H9 (cell line): Measurements from ENCODE around the gene SLC1A1. TPM values are rescaled to one million over a fixed set of nuclear protein-coding genes. Genes with fewer than 3 reads are reported as not detected.

Experiments used
- DNase-seq: peaks from one replicate; pipeline ENCODE4 v3.0.0-alpha.2; 2017
- H2AFZ ChIP-seq: one replicate; pipeline ENCODE4 v1.6.1; 2013; ENCODE audit warnings: mild to moderate bottlenecking, low read length, control low read depth, moderate library complexity
- H2AK5ac ChIP-seq: 2 replicates; pipeline ENCODE4 v1.6.1; 2013; ENCODE audit warnings: low read length, control low read depth, mixed read lengths; ENCODE audit not compliant: insufficient read length
- H2BK120ac ChIP-seq: one replicate; pipeline ENCODE4 v1.6.1; 2013; ENCODE audit warnings: low read depth, mild to moderate bottlenecking, low read length, control low read depth, inconsistent platforms; ENCODE audit not compliant: poor library complexity, severe bottlenecking
- H2BK12ac ChIP-seq: 2 replicates; pipeline ENCODE4 v1.6.1; 2013; ENCODE audit warnings: low read length, control low read depth, mixed read lengths, low read depth; ENCODE audit not compliant: insufficient read length
- H2BK15ac ChIP-seq: 2 replicates; pipeline ENCODE4 v1.6.1; 2013; ENCODE audit warnings: low read depth, low read length, control low read depth
- H2BK20ac ChIP-seq: one replicate; pipeline ENCODE4 v1.6.1; 2013; ENCODE audit warnings: low read depth, mild to moderate bottlenecking, low read length, control low read depth, inconsistent platforms; ENCODE audit not compliant: poor library complexity, severe bottlenecking
- H2BK5ac ChIP-seq: 2 replicates; pipeline ENCODE4 v1.6.1; 2013; ENCODE audit warnings: low read length, control low read depth, mixed read lengths; ENCODE audit not compliant: insufficient read length
- H3K14ac ChIP-seq: 2 replicates; pipeline ENCODE4 v1.6.1; 2013; ENCODE audit warnings: low read length, control low read depth; ENCODE audit not compliant: insufficient read depth
- H3K18ac ChIP-seq: 2 replicates; pipeline ENCODE4 v1.6.1; 2013; ENCODE audit warnings: low read depth, mild to moderate bottlenecking, mixed read lengths, low read length, control low read depth; ENCODE audit not compliant: insufficient read length
- H3K23ac ChIP-seq: 2 replicates; pipeline ENCODE4 v1.6.1; 2013; ENCODE audit warnings: low read length, control low read depth, mixed read lengths, low read depth; ENCODE audit not compliant: insufficient read length
- H3K23me2 ChIP-seq: 2 replicates; pipeline ENCODE4 v1.6.1; 2013; ENCODE audit warnings: low read depth, mild to moderate bottlenecking, mixed read lengths, low read length, control low read depth; ENCODE audit not compliant: insufficient read length, poor library complexity, severe bottlenecking
- H3K27ac ChIP-seq: 2 replicates; pipeline ENCODE4 v1.5.1; 2013; ENCODE audit warnings: low read length, control low read depth, mixed read lengths, low read depth; ENCODE audit not compliant: insufficient read length
- H3K27me3 ChIP-seq: 2 replicates; pipeline ENCODE4 v1.6.1; 2013; ENCODE audit warnings: low read length, control low read depth, inconsistent platforms; ENCODE audit not compliant: insufficient read depth
- H3K4ac ChIP-seq: 2 replicates; pipeline ENCODE4 v1.6.1; 2013; ENCODE audit warnings: low read depth, mild to moderate bottlenecking, control low read depth, inconsistent platforms, low read length, moderate library complexity
- H3K4me1 ChIP-seq: 2 replicates; pipeline ENCODE4 v1.6.1; 2013; ENCODE audit warnings: low read length, control low read depth, inconsistent platforms; ENCODE audit not compliant: insufficient read depth
- H3K4me2 ChIP-seq: 2 replicates; pipeline ENCODE4 v1.6.1; 2013; ENCODE audit warnings: low read length, control low read depth, mixed read lengths; ENCODE audit not compliant: insufficient read length, insufficient read depth
- H3K56ac ChIP-seq: 2 replicates; pipeline ENCODE4 v1.6.1; 2013; ENCODE audit warnings: low read depth, mild to moderate bottlenecking, mixed read lengths, low read length, control low read depth; ENCODE audit not compliant: insufficient read length
- H3K79me1 ChIP-seq: 2 replicates; pipeline ENCODE4 v1.6.1; 2013; ENCODE audit warnings: low read depth, mild to moderate bottlenecking, moderate library complexity, low read length, control low read depth, inconsistent platforms; ENCODE audit not compliant: insufficient read depth, poor library complexity, severe bottlenecking
- H3K79me2 ChIP-seq: 2 replicates; pipeline ENCODE4 v1.6.1; 2013; ENCODE audit warnings: low read length, control low read depth, inconsistent platforms; ENCODE audit not compliant: insufficient read depth
- H3K9ac ChIP-seq: 2 replicates; pipeline ENCODE4 v1.6.1; 2013; ENCODE audit warnings: low read length, control low read depth, mixed read lengths; ENCODE audit not compliant: insufficient read length; ENCODE audit errors: extremely low read depth
- H3K9me3 ChIP-seq: one replicate; pipeline ENCODE4 v1.6.1; 2013; ENCODE audit warnings: low read depth, low read length, inconsistent platforms; ENCODE audit not compliant: control insufficient read depth
- H3T11ph ChIP-seq: one replicate; pipeline ENCODE4 v1.6.1; 2013; ENCODE audit warnings: mild to moderate bottlenecking, low read length, control low read depth, inconsistent platforms
- H4K20me1 ChIP-seq: one replicate; pipeline ENCODE4 v1.6.1; 2013; ENCODE audit not compliant: control insufficient read depth, insufficient read length, insufficient read depth
- H4K5ac ChIP-seq: 2 replicates; pipeline ENCODE4 v1.6.1; 2013; ENCODE audit warnings: low read depth, mild to moderate bottlenecking, mixed read lengths, low read length, control low read depth; ENCODE audit not compliant: insufficient read length
- H4K8ac ChIP-seq: replicated peaks from 2 replicates; pipeline ENCODE4 v1.6.1; 2013; ENCODE audit warnings: low read length, control low read depth, mixed read lengths, low read depth; ENCODE audit not compliant: insufficient read length
- H4K91ac ChIP-seq: 2 replicates; pipeline ENCODE4 v1.6.1; 2013; ENCODE audit warnings: low read depth, mild to moderate bottlenecking, moderate library complexity, mixed read lengths, low read length, control low read depth; ENCODE audit not compliant: insufficient read length
- H3K27ac Mint-ChIP-seq, 3 experiments: 2 replicates in 2 of 3; 3 replicates in 1 of 3; pipeline ENCODE4 v1.8.0; 2020 to 2021; ENCODE audit warnings: mixed read lengths in 3 of 3, mild to moderate bottlenecking in 1 of 3, moderate library complexity in 1 of 3
- H3K27me3 Mint-ChIP-seq: 2 replicates; pipeline ENCODE4 v1.8.0; 2021; ENCODE audit warnings: low read depth, mild to moderate bottlenecking, moderate library complexity, mixed read lengths
- H3K36me3 Mint-ChIP-seq, 3 experiments: 2 replicates in 2 of 3; 3 replicates in 1 of 3; pipeline ENCODE4 v1.8.0; 2020 to 2021; ENCODE audit warnings: low read depth in 3 of 3, mixed read lengths in 3 of 3; ENCODE audit not compliant: insufficient read depth in 1 of 3
- H3K4me1 Mint-ChIP-seq, 2 experiments: 2 replicates each; pipeline ENCODE4 v1.8.0; 2020; ENCODE audit warnings: mixed read lengths in 2 of 2
- H3K4me3 Mint-ChIP-seq, 2 experiments: 2 replicates in 1 of 2; 3 replicates in 1 of 2; pipeline ENCODE4 v1.8.0; 2020 to 2021; ENCODE audit warnings: mild to moderate bottlenecking in 2 of 2, mixed read lengths in 2 of 2, moderate library complexity in 1 of 2
- H3K9me3 Mint-ChIP-seq, 2 experiments: 2 replicates in 1 of 2; 3 replicates in 1 of 2; pipeline ENCODE4 v1.8.0; 2020; ENCODE audit warnings: mild to moderate bottlenecking in 2 of 2, mixed read lengths in 2 of 2, moderate library complexity in 1 of 2
- CTCF ChIP-seq: fragments of 200-600 bp; sonication (generic); conservative IDR thresholded peaks from 3 replicates; pipeline ENCODE4 v1.8.0; 2021; ENCODE audit warnings: antibody characterized with exemption, mild to moderate bottlenecking
- WGBS: extraction: QIAGEN DNeasy Blood & Tissue Kit; methylation state at CpG from one replicate; pipeline ENCODE4 v1.1.7; 2013; ENCODE audit warnings: missing lambda C conversion rate, low lambda C conversion rate, mixed read lengths; ENCODE audit not compliant: insufficient read length; ENCODE audit errors: extremely low coverage; 5-methylcytosine and 5-hydroxymethylcytosine counted together
- total RNA-seq: library from RNA; stranded (reverse); gene quantifications from 2 replicates; pipeline ENCODE4 v1.2.1, GENCODE V29; 2021

Gene SLC1A1
- total RNA-seq, 1 experiment from 2014 or later: 4.7 TPM

- H4K20me1 ChIP-seq: no peaks in the 10 kb centered on the region
- no peaks in the 10 kb centered on the region for H3K4me1 ChIP-seq
- H3K9me3 Mint-ChIP-seq: no peaks in the 10 kb centered on the region
These were observed 6.2 kb downstream of the SLC1A1 start for GRCh38 chr9:4496497-4496896.

More at GRCh38 chr9:4496497-4496896, 6.2 kb downstream of the SLC1A1 start:
- no peak overlapping the region for H2BK20ac ChIP-seq
- H3K23ac ChIP-seq: no peak overlapping the region
- no peak overlapping the region for H3T11ph ChIP-seq
- peaks cover 17 to 20% of the 10 kb centered on the region in 2 experiments for H3K4me1 Mint-ChIP-seq
- H3K79me2 ChIP-seq: no peaks in the 10 kb centered on the region
- no peak overlapping the region for H3K4ac ChIP-seq
- H3K27me3 ChIP-seq: no peaks in the 10 kb centered on the region
- no peak for DNase-seq
- H3K36me3 Mint-ChIP-seq: no peaks in the 10 kb centered on the region; a peak in 2 of 7 replicates
- H4K5ac ChIP-seq: no peak overlapping the region
- H2BK5ac ChIP-seq: no peak overlapping the region
- H2AK5ac ChIP-seq: no peak overlapping the region
- no CpG with 5 or more reads among the region's 2 CpGs for WGBS
- H3K79me1 ChIP-seq: no peaks in the 10 kb centered on the region
- no peak overlapping the region for H3K4me2 ChIP-seq
- H3K14ac ChIP-seq: no peak overlapping the region
- no peak overlapping the region for H2BK15ac ChIP-seq
- H3K27ac ChIP-seq: no peak overlapping the region
- no peaks in the 10 kb centered on the region for H3K9me3 ChIP-seq
- no peak overlapping the region for H3K9ac ChIP-seq
- H3K18ac ChIP-seq: no peak overlapping the region
- H3K23me2 ChIP-seq: peaks cover 3% of the 10 kb centered on the region
- H3K4me3 Mint-ChIP-seq: no peak overlapping the region
- H4K8ac ChIP-seq: no peak overlapping the region
- H2BK12ac ChIP-seq: no peak overlapping the region
- H3K27ac Mint-ChIP-seq: no peak overlapping the region
- H3K27me3 Mint-ChIP-seq: peaks cover 1% of the 10 kb centered on the region; the same call in 1 of the 2 replicates
- no peak overlapping the region for H2AFZ ChIP-seq
- H4K91ac ChIP-seq: no peak overlapping the region
- H2BK120ac ChIP-seq: no peak overlapping the region
- no peak overlapping the region for H3K56ac ChIP-seq
- no peak for TF ChIP-seq CTCF
